ENCODE measurements around the gene AKAP13.

- no peak for TF ChIP-seq CTCF (IDR thresholded peaks at IDR 0.05; ENCODE audit: insufficient read depth, low read length, poor library complexity, severe bottlenecking)
- no peak for TF ChIP-seq EZH2phosphoT487 (conservative IDR thresholded peaks at IDR 0.05; ENCODE audit: low read length)
These were observed 2.5 kb downstream of the AKAP13 start for GRCh38 chr15:85382942-85383341.

Measured in SU-DHL-6 (cell line).